ENCODE measurements around the gene FNDC11. TPM values are rescaled to one million over a fixed set of nuclear protein-coding genes. Genes with fewer than 3 reads are reported as not detected.

Gene FNDC11
- total and polyA plus RNA-seq, 2 of the 13 experiments (the other 11 are each of a cell fraction or from before 2014, with no cell fraction given): 0.07 TPM; not detected in 1

- TF ChIP-seq ZNF18 (CRISPR knock-in tag; IDR thresholded peaks at IDR 0.05; ENCODE audit: insufficient replicate concordance): no peak
- TF ChIP-seq NAIF1 (CRISPR knock-in tag; IDR thresholded peaks at IDR 0.05; ENCODE audit: borderline replicate concordance): no peak
- TF ChIP-seq IRF1 (CRISPR knock-in tag; IDR thresholded peaks at IDR 0.05; ENCODE audit: low read depth): no peak
- peak; percentile 57 for TF ChIP-seq JUN (CRISPR knock-in tag; IDR thresholded peaks at IDR 0.05)
- no peak for TF ChIP-seq CEBPZ (IDR thresholded peaks at IDR 0.05; ENCODE audit: low read length)
- no peak for TF ChIP-seq NFIC (IDR thresholded peaks at IDR 0.05; ENCODE audit: low read length)
- TF ChIP-seq ZBTB7A (CRISPR knock-in tag; IDR thresholded peaks at IDR 0.05): peak; percentile 98
- TF ChIP-seq DMTF1 (CRISPR knock-in tag; IDR thresholded peaks at IDR 0.05): no peak
- no peak for TF ChIP-seq ZNF383 (CRISPR knock-in tag; IDR thresholded peaks at IDR 0.05; ENCODE audit: borderline replicate concordance)
- peak; percentile 95; the same call in 1 of the 2 replicates for TF ChIP-seq ZNF788 (CRISPR knock-in tag; IDR thresholded peaks at IDR 0.05; ENCODE audit: borderline replicate concordance)
- TF ChIP-seq HOMEZ (CRISPR knock-in tag; IDR thresholded peaks at IDR 0.05; ENCODE audit: low read depth): peak; percentile 75; the same call in 1 of the 2 replicates
- TF ChIP-seq EZH2 (conservative IDR thresholded peaks at IDR 0.05; ENCODE audit: low read depth, low read length): no peak
- TF ChIP-seq ZEB1 (IDR thresholded peaks at IDR 0.05; ENCODE audit: insufficient replicate concordance, low read depth): peak; percentile 37
- TF ChIP-seq GLI4 (CRISPR knock-in tag; IDR thresholded peaks at IDR 0.05; ENCODE audit: borderline replicate concordance): peak; percentile 83
- TF ChIP-seq EEA1 (CRISPR knock-in tag; IDR thresholded peaks at IDR 0.05; ENCODE audit: borderline replicate concordance): peak; percentile 93; the same call in 1 of the 2 replicates
Measured at GRCh38 chr20:63537525-63538203, 16.3 kb upstream of the FNDC11 start (continued).

Data from HepG2 (cell line).